K562 (cell line): ENCODE data around the gene VPS41. TPM values are rescaled to one million over a fixed set of nuclear protein-coding genes. Genes with fewer than 3 reads are reported as not detected.

Source experiments
- KLF16 ChIP-seq: IDR thresholded peaks from 2 replicates; pipeline ENCODE4 v1.6.1; 2016; ENCODE audit warnings: antibody characterized with exemption
- NFE2 ChIP-seq: IDR thresholded peaks from 2 replicates; pipeline ENCODE4 v1.6.1; 2014; ENCODE audit warnings: antibody characterized with exemption, low read depth
- PTTG1 ChIP-seq: fragments of 450-650 bp; IDR thresholded peaks from 2 replicates; pipeline ENCODE4 v1.6.1; 2016; ENCODE audit warnings: low read depth, mild to moderate bottlenecking, missing genetic modification characterization, missing compliant biosample characterization
- ZNF318 ChIP-seq, 2 experiments: fragments of 450-650 bp; IDR thresholded peaks; 2 replicates each; pipeline ENCODE4 v1.6.1; 2016; ENCODE audit warnings: mild to moderate bottlenecking in 2 of 2, borderline replicate concordance in 1 of 2, low read depth in 1 of 2, moderate library complexity in 1 of 2
- polyA plus RNA-seq, 8 experiments: library from polyadenylated mRNA; depleted of rRNA in 4 of 8; stranded (reverse) in 5 of 8; unstranded in 3 of 8; fragments of >200 nt; fragmentation: Nextera tagmentation in 2 of 8; fragmentation: Illumina TruSeq in 1 of 8; extraction: Ambion mirVana in 2 of 8; extraction: Trizol in 1 of 8; gene quantifications; 2 replicates each; pipeline versions ENCODE4 v1.2.1 to v1.2.3, GENCODE V29; 2011 to 2014; ENCODE audit warnings: inconsistent platforms in 1 of 8, missing spikeins in 1 of 8
- total RNA-seq, 7 experiments: library from RNA; depleted of rRNA in 6 of 7; stranded (reverse); fragments of >200 nt in 6 of 7; fragmentation: Illumina TruSeq in 2 of 7; extraction: Trizol in 2 of 7; gene quantifications; 2 replicates each; pipeline versions ENCODE4 v1.2.1 to v1.2.3, GENCODE V29; 2011 to 2021; ENCODE audit warnings: low replicate concordance in 1 of 7

The VPS41 gene
- total and polyA plus RNA-seq, 9 of the 15 experiments (the other 6 are each of a cell fraction or from before 2014, with no cell fraction given), result 17.7 to 46.8 (median 32.1) TPM

DNA sequence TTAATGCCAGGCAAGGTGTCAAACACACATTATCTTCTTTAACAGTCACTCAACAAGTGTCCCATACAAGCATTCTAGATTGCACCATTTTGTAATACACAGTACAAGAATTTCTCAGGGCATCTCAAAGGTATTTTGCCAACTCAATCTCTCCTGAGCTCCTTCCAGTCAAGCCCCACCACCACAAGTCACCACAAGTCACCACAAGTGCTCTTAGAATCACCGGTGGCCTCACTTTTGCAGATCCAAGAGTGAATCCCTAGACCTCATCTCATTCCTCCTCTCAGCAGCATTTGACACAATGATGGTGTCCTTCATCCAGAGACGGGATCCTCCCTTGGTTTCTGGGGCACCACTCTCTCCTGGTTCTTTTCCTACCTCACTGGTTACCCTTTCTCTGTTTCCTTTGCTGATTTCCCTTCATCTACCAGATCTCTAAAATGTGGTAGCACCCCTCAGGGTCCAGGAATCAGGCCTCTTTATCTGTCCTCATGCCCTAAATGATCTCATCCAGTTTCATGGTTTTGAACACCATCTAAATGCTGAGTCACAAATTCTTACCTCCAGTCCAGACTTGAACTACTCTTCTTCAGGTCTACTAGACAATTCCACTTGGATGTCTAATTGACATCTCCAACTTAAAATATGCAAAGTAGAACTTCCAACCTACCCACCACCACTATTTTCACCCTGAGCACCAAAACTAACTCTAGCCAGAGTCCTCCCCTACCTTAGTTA lies 26.9 kb downstream of the VPS41 start (continued):
- no peak for TF ChIP-seq PTTG1
- peak; percentile 45; the same call in 1 of the 2 replicates for TF ChIP-seq NFE2
- TF ChIP-seq KLF16, result no peak
- no peak for TF ChIP-seq ZNF318 (IDR thresholded peaks at IDR 0.05; ENCODE audit: borderline replicate concordance in 1 of 2, low read depth in 1 of 2)
- TF ChIP-seq, all 486 proteins: peak for 8
